ENCODE measurements around the gene CD180.

DNA sequence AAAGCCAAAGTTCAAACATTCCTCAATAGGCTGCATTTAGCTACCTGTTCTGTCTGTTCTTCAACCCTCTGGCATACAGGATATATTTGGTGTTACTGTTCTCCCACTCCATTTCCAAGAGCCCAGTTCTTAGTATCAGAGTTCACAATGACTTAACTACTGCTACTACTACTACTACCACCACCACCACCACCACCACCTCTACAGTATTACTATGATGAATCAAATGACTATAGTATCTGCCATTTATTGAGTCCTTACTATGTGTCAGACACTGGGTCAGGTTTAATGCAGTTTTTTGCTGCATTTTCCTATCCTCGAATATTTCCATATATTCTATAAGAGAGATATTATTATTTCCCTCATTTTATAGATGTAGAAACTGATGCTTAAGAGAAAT is 937 bp upstream of the CD180 start:
- TF ChIP-seq POLR2A (IDR thresholded peaks at IDR 0.05; ENCODE audit: borderline replicate concordance, extremely low read depth, insufficient read depth, insufficient read length) (no peak), TCF7L2 (IDR thresholded peaks at IDR 0.05; ENCODE audit: borderline replicate concordance, extremely low read depth, insufficient read depth, insufficient read length) (no peak), MAX (IDR thresholded peaks at IDR 0.05) (no peak), FOSL1 (IDR thresholded peaks at IDR 0.05; ENCODE audit: low read depth) (no peak), CEBPB (IDR thresholded peaks at IDR 0.05; ENCODE audit: low read depth) (no peak), POLR2AphosphoS5 (IDR thresholded peaks at IDR 0.05; ENCODE audit: low read depth, low read length) (no peak), EGR1 (IDR thresholded peaks at IDR 0.05; ENCODE audit: low read depth) (no peak)
- TF ChIP-seq, protein P1, sequence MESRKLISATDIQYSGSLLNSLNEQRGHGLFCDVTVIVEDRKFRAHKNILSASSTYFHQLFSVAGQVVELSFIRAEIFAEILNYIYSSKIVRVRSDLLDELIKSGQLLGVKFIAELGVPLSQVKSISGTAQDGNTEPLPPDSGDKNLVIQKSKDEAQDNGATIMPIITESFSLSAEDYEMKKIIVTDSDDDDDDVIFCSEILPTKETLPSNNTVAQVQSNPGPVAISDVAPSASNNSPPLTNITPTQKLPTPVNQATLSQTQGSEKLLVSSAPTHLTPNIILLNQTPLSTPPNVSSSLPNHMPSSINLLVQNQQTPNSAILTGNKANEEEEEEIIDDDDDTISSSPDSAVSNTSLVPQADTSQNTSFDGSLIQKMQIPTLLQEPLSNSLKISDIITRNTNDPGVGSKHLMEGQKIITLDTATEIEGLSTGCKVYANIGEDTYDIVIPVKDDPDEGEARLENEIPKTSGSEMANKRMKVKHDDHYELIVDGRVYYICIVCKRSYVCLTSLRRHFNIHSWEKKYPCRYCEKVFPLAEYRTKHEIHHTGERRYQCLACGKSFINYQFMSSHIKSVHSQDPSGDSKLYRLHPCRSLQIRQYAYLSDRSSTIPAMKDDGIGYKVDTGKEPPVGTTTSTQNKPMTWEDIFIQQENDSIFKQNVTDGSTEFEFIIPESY (IDR thresholded peaks at IDR 0.05; ENCODE audit: extremely low read depth, insufficient replicate concordance, low read length): no peak
- TF ChIP-seq, protein P2, sequence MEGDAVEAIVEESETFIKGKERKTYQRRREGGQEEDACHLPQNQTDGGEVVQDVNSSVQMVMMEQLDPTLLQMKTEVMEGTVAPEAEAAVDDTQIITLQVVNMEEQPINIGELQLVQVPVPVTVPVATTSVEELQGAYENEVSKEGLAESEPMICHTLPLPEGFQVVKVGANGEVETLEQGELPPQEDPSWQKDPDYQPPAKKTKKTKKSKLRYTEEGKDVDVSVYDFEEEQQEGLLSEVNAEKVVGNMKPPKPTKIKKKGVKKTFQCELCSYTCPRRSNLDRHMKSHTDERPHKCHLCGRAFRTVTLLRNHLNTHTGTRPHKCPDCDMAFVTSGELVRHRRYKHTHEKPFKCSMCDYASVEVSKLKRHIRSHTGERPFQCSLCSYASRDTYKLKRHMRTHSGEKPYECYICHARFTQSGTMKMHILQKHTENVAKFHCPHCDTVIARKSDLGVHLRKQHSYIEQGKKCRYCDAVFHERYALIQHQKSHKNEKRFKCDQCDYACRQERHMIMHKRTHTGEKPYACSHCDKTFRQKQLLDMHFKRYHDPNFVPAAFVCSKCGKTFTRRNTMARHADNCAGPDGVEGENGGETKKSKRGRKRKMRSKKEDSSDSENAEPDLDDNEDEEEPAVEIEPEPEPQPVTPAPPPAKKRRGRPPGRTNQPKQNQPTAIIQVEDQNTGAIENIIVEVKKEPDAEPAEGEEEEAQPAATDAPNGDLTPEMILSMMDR (IDR thresholded peaks at IDR 0.05 in 2 of 3, conservative IDR thresholded peaks at IDR 0.05 in 1 of 3; ENCODE audit: borderline replicate concordance in 1 of 3, insufficient read depth in 1 of 3, low read depth in 2 of 3, low read length in 2 of 3): no peak
- TF ChIP-seq, protein P3, sequence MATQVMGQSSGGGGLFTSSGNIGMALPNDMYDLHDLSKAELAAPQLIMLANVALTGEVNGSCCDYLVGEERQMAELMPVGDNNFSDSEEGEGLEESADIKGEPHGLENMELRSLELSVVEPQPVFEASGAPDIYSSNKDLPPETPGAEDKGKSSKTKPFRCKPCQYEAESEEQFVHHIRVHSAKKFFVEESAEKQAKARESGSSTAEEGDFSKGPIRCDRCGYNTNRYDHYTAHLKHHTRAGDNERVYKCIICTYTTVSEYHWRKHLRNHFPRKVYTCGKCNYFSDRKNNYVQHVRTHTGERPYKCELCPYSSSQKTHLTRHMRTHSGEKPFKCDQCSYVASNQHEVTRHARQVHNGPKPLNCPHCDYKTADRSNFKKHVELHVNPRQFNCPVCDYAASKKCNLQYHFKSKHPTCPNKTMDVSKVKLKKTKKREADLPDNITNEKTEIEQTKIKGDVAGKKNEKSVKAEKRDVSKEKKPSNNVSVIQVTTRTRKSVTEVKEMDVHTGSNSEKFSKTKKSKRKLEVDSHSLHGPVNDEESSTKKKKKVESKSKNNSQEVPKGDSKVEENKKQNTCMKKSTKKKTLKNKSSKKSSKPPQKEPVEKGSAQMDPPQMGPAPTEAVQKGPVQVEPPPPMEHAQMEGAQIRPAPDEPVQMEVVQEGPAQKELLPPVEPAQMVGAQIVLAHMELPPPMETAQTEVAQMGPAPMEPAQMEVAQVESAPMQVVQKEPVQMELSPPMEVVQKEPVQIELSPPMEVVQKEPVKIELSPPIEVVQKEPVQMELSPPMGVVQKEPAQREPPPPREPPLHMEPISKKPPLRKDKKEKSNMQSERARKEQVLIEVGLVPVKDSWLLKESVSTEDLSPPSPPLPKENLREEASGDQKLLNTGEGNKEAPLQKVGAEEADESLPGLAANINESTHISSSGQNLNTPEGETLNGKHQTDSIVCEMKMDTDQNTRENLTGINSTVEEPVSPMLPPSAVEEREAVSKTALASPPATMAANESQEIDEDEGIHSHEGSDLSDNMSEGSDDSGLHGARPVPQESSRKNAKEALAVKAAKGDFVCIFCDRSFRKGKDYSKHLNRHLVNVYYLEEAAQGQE (IDR thresholded peaks at IDR 0.05; ENCODE audit: low read depth): no peak

Measured in HCT116 (cell line).